ENCODE results near the gene RNASEH2C. TPM values are rescaled to one million over a fixed set of nuclear protein-coding genes. Genes with fewer than 3 reads are reported as not detected.

Gene RNASEH2C
- total RNA-seq, 2 experiments from 2014 or later, result 90.5 to 109 TPM

Other genes starting within 250 kb of the RNASEH2C start
- gene MALAT1, start 221.8 kb downstream of the RNASEH2C start, total RNA-seq, result 1,000 to 10,000 TPM; 4,026 to 5,234 TPM
- 10 to 100 TPM; 68.0 to 76.7 TPM for gene SCYL1, start 195.7 kb downstream of the RNASEH2C start, total RNA-seq
- gene LTBP3, start 162.4 kb downstream of the RNASEH2C start, total RNA-seq, result 10 to 100 TPM; 46.2 to 46.8 TPM
- gene ZNRD2, start 150.3 kb downstream of the RNASEH2C start, total RNA-seq, result 10 to 100 TPM; 42.1 to 45.5 TPM
- 10 to 100 TPM; 36.6 to 54.2 TPM for gene FAM89B, start 148.3 kb downstream of the RNASEH2C start, total RNA-seq
- gene EHBP1L1, start 144.7 kb downstream of the RNASEH2C start, total RNA-seq, result 100 to 1,000 TPM; 138 to 140 TPM
- 1 to 10 TPM in 1 of 2 experiments, under 1 TPM in 1; 0.80 to 1.1 TPM for gene KCNK7, start 125.0 kb downstream of the RNASEH2C start, total RNA-seq
- gene MAP3K11, start 106.6 kb downstream of the RNASEH2C start, total RNA-seq, result 10 to 100 TPM; 71.0 to 73.3 TPM
- gene PCNX3, start 105.0 kb downstream of the RNASEH2C start, total RNA-seq, result 10 to 100 TPM; 54.9 to 57.1 TPM
- gene SIPA1, start 82.7 kb downstream of the RNASEH2C start, total RNA-seq, result 100 to 1,000 TPM; 188 to 267 TPM
- 10 to 100 TPM; 81.3 to 82.0 TPM for gene RELA, start 57.9 kb downstream of the RNASEH2C start, total RNA-seq
- gene KAT5, start 8.5 kb downstream of the RNASEH2C start, total RNA-seq, result 10 to 100 TPM; 62.0 to 69.8 TPM
- gene AP5B1, start 60.2 kb upstream of the RNASEH2C start, total RNA-seq, result 10 to 100 TPM; 25.0 to 25.8 TPM
- not detected for gene OVOL1, start 66.3 kb upstream of the RNASEH2C start, total RNA-seq
- 1 to 10 TPM; 1.7 to 2.4 TPM for gene SNX32, start 113.2 kb upstream of the RNASEH2C start, total RNA-seq
- gene CFL1, start 137.4 kb upstream of the RNASEH2C start, total RNA-seq, result 1,000 to 10,000 TPM; 1,745 to 1,753 TPM
- 100 to 1,000 TPM; 106 to 125 TPM for gene MUS81, start 139.6 kb upstream of the RNASEH2C start, total RNA-seq
- gene EFEMP2, start 152.0 kb upstream of the RNASEH2C start, total RNA-seq, result 10 to 100 TPM in 1 of 2 experiments, 1 to 10 TPM in 1; 7.1 to 13.4 TPM
- gene CTSW, start 159.0 kb upstream of the RNASEH2C start, total RNA-seq, result 100 to 1,000 TPM; 268 to 339 TPM
- gene FIBP, start 167.7 kb upstream of the RNASEH2C start, total RNA-seq, result 100 to 1,000 TPM; 100 to 122 TPM
- 10 to 100 TPM; 82.3 to 94.1 TPM for gene CCDC85B, start 169.9 kb upstream of the RNASEH2C start, total RNA-seq
- gene FOSL1, start 179.6 kb upstream of the RNASEH2C start, total RNA-seq, result 1 to 10 TPM; 2.7 to 6.0 TPM
- gene C11orf68, start 198.3 kb upstream of the RNASEH2C start, total RNA-seq, result 10 to 100 TPM; 27.5 to 37.8 TPM
- 100 to 1,000 TPM; 192 to 254 TPM for gene DRAP1, start 198.6 kb upstream of the RNASEH2C start, total RNA-seq
- not detected for gene TSGA10IP, start 224.7 kb upstream of the RNASEH2C start, total RNA-seq
- gene SART1, start 240.9 kb upstream of the RNASEH2C start, total RNA-seq, result 10 to 100 TPM; 79.7 to 89.2 TPM

Data from activated CD8-positive, alpha-beta memory T cell treated with anti-CD3 and anti-CD28 coated beads, Interleukin-2, amount 10 ng/mL, durations not matched to agents 7 days and 5 days (primary cell).